GM12872 (cell line): ENCODE results near the gene CFAP74.

Experiments used
- CTCF ChIP-seq: IDR thresholded peaks from 3 replicates; pipeline ENCODE4 v1.5.1; 2011; ENCODE audit warnings: low read depth, mild to moderate bottlenecking, low read length, moderate library complexity; ENCODE audit not compliant: insufficient read depth

Gene CFAP74

DNA sequence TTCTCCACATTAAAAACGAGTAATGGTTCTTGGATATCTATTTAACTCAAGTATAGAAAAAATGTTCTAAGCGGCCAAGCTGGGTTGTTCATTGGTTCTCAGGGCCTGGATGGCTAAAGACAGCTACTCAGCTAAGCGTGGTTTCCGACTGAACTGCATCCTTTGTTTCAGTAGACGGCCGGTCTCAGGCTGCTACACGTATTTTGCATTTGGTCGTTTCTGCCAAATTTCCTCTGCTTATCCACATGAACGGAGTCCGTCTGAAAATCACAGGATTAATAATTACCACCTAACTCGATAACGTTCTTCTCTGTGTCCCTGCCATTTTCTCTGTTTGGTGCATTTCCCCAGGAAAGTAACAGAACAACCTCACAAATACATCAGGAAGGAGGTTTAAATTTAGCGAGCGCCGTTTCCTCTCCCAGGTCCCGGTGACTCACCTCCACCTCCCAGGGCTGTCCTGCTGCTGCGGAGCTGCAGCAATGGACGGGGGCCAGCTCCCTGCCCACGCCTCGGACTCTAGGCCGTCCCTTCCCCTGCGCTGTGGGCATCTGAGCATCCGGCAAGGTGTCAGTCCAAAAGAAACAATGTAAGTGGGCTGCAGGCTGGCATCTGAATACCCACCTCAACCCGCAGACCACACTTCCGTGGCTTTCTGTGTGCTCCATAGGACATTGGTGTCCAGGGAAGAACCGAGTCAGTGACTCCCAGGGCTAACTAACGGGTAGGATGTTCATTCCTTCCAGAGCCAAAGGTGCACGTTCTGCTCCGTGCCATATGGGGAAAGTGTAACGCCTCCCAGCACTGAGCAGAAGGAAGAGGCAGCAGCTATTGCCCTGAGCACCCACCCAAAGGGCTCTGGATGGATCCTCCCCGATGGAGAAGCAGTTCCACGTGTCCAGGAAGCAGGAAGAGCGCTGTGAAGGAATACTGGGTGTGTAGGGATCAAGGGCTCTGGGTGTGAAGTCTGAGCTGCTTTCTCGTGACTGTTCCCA, 11.5 kb upstream of the CFAP74 start:
- TF ChIP-seq CTCF: no peak

DNA sequence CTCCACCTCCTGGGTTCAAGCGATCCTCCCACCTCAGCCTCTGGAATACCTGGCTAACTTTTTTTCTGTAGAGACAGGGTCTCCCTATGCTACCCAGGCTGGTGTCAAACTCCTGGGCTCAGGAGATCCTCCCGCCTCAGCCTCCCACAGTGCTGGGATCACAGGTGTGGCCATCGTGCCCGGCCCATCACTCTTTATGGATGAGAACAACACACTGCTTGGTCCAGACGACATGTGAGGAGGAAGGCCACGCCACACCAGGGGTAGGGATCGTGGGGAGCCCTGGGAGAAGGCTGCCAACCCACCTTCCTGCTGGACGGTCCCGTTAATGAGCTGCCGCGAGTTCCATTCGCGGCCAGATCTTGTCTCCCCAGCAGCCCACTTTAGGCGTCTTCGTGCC, 10.6 kb upstream of the CFAP74 start:
- no peak for TF ChIP-seq CTCF

GRCh38 chr1:2009101-2010053, 5.8 kb upstream of the CFAP74 start:
- no peak for TF ChIP-seq CTCF

DNA sequence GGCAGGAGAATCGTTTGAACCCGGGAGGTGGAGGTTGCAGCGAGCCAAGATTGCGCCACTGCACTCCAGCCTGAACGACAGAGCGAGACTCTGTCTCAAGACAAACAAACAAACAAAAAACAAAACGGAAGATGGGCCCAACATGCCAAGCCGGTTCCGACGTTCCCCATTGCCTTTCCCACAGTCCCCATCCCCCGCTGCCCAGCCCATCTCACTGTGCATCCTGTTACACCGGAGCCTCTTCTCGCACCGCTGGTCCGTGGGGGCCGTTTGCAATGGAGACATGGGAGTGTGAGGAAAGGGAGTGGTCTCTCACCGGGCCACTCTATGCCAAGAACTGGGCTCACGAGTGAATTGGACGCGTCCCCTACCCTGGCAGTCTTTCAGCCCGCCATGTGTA, 1.3 kb upstream of the CFAP74 start:
- no peak for TF ChIP-seq CTCF

GRCh38 chr1:2001773-2002411, 1.7 kb downstream of the CFAP74 start:
- no peak for TF ChIP-seq CTCF

- TF ChIP-seq CTCF: no peak
Measured at GRCh38 chr1:2000850-2001249, 2.7 kb downstream of the CFAP74 start.
